ENCODE measurements around the gene CPEB4. TPM values are rescaled to one million over a fixed set of nuclear protein-coding genes. Genes with fewer than 3 reads are reported as not detected.

CPEB4 gene
- total RNA-seq, 2 donors from 2014 or later = 13.3 to 15.6 TPM

- H3K4me3 Mint-ChIP-seq = no peak overlapping the region
- no peak for ATAC-seq (replicated peaks)
- H3K9me3 Mint-ChIP-seq = no peaks in the 10 kb centered on the region
- H3K27ac Mint-ChIP-seq = peak overlapping the region; percentile 11
- no peaks in the 10 kb centered on the region for H3K36me3 Mint-ChIP-seq (ENCODE audit: low read depth)
- peaks cover 9% of the 10 kb centered on the region for H3K27me3 Mint-ChIP-seq
- peaks cover 9% of the 10 kb centered on the region for H3K4me1 Mint-ChIP-seq
These were observed 32.8 kb upstream of the CPEB4 start for GRCh38 chr5:173855162-173855994.

- Mint-ChIP-seq H3K9me3 (no peaks in the 10 kb centered on the region), H3K4me3 (no peak overlapping the region), H3K27me3 (peaks cover 8% of the 10 kb centered on the region), H3K27ac (peak overlapping the region; percentile 11), H3K4me1 (peaks cover 9% of the 10 kb centered on the region), H3K36me3 (ENCODE audit: low read depth) (no peaks in the 10 kb centered on the region)
- ATAC-seq (replicated peaks) = no peak
These were observed 32.0 kb upstream of the CPEB4 start for GRCh38 chr5:173855995-173856656.

- no peaks in the 10 kb centered on the region for H3K9me3 Mint-ChIP-seq
- no peak for ATAC-seq (replicated peaks)
- no peak overlapping the region for H3K27ac Mint-ChIP-seq
- no peaks in the 10 kb centered on the region for H3K36me3 Mint-ChIP-seq (ENCODE audit: low read depth)
- peaks cover 3% of the 10 kb centered on the region for H3K27me3 Mint-ChIP-seq
- H3K4me3 Mint-ChIP-seq = no peak overlapping the region
- H3K4me1 Mint-ChIP-seq = peaks cover 9% of the 10 kb centered on the region
These were observed 30.9 kb upstream of the CPEB4 start for GRCh38 chr5:173857234-173857633.

- Mint-ChIP-seq H3K27ac (no peak overlapping the region), H3K27me3 (peaks cover 3% of the 10 kb centered on the region), H3K9me3 (no peaks in the 10 kb centered on the region), H3K4me1 (peaks cover 9% of the 10 kb centered on the region), H3K36me3 (ENCODE audit: low read depth) (no peaks in the 10 kb centered on the region), H3K4me3 (no peak overlapping the region)
- ATAC-seq (replicated peaks) = no peak
These were observed 30.0 kb upstream of the CPEB4 start for GRCh38 chr5:173858021-173858669.

- no peak for ATAC-seq (replicated peaks)
These were observed 29.3 kb upstream of the CPEB4 start for GRCh38 chr5:173858670-173859407.

GRCh38 chr5:173859408-173860159 lies 28.6 kb upstream of the CPEB4 start:
- H3K36me3 Mint-ChIP-seq (ENCODE audit: low read depth) = no peaks in the 10 kb centered on the region
- H3K9me3 Mint-ChIP-seq = no peaks in the 10 kb centered on the region
- no peak overlapping the region for H3K27ac Mint-ChIP-seq
- no peaks in the 10 kb centered on the region for H3K27me3 Mint-ChIP-seq
- no peak overlapping the region for H3K4me3 Mint-ChIP-seq
- H3K4me1 Mint-ChIP-seq = peaks cover 5% of the 10 kb centered on the region
- ATAC-seq (replicated peaks) = no peak

More at GRCh38 chr5:173858670-173859407, 29.3 kb upstream of the CPEB4 start:
- Mint-ChIP-seq H3K4me1 (peaks cover 5% of the 10 kb centered on the region), H3K4me3 (no peak overlapping the region), H3K27ac (no peak overlapping the region), H3K9me3 (no peaks in the 10 kb centered on the region), H3K27me3 (no peaks in the 10 kb centered on the region), H3K36me3 (ENCODE audit: low read depth) (no peaks in the 10 kb centered on the region)

GRCh38 chr5:173862047-173862477 lies 26.1 kb upstream of the CPEB4 start:
- no peak for ATAC-seq (replicated peaks)
- no peak overlapping the region for H3K4me3 Mint-ChIP-seq
- H3K4me1 Mint-ChIP-seq = no peaks in the 10 kb centered on the region
- H3K9me3 Mint-ChIP-seq = no peaks in the 10 kb centered on the region
- H3K27ac Mint-ChIP-seq = no peak overlapping the region
- H3K36me3 Mint-ChIP-seq (ENCODE audit: low read depth) = no peaks in the 10 kb centered on the region
- no peaks in the 10 kb centered on the region for H3K27me3 Mint-ChIP-seq

- no peak for ATAC-seq (replicated peaks)
These were observed 24.8 kb upstream of the CPEB4 start for GRCh38 chr5:173863359-173863758.

GRCh38 chr5:173864126-173865050 lies 23.8 kb upstream of the CPEB4 start:
- peaks cover 2% of the 10 kb centered on the region for H3K27me3 Mint-ChIP-seq
- no peak for ATAC-seq (replicated peaks)
- H3K4me1 Mint-ChIP-seq = no peaks in the 10 kb centered on the region
- H3K9me3 Mint-ChIP-seq = no peaks in the 10 kb centered on the region
- no peaks in the 10 kb centered on the region for H3K36me3 Mint-ChIP-seq (ENCODE audit: low read depth)
- no peak overlapping the region for H3K27ac Mint-ChIP-seq
- H3K4me3 Mint-ChIP-seq = no peak overlapping the region

More at GRCh38 chr5:173863359-173863758, 24.8 kb upstream of the CPEB4 start:
- Mint-ChIP-seq H3K27me3 (no peaks in the 10 kb centered on the region), H3K4me3 (no peak overlapping the region), H3K27ac (no peak overlapping the region), H3K36me3 (ENCODE audit: low read depth) (no peaks in the 10 kb centered on the region), H3K9me3 (no peaks in the 10 kb centered on the region), H3K4me1 (no peaks in the 10 kb centered on the region)

GRCh38 chr5:173866243-173866857 lies 21.8 kb upstream of the CPEB4 start:
- no peaks in the 10 kb centered on the region for H3K4me1 Mint-ChIP-seq
- no peak overlapping the region for H3K27ac Mint-ChIP-seq
- no peaks in the 10 kb centered on the region for H3K36me3 Mint-ChIP-seq (ENCODE audit: low read depth)
- no peak for ATAC-seq (replicated peaks)
- no peaks in the 10 kb centered on the region for H3K9me3 Mint-ChIP-seq
- H3K27me3 Mint-ChIP-seq = peaks cover 2% of the 10 kb centered on the region
- H3K4me3 Mint-ChIP-seq = no peak overlapping the region

GRCh38 chr5:173866858-173867679 lies 21.1 kb upstream of the CPEB4 start:
- ATAC-seq (replicated peaks) = no peak
- Mint-ChIP-seq H3K36me3 (ENCODE audit: low read depth) (no peaks in the 10 kb centered on the region), H3K27me3 (peaks cover 2% of the 10 kb centered on the region), H3K9me3 (no peaks in the 10 kb centered on the region), H3K4me1 (no peaks in the 10 kb centered on the region), H3K27ac (no peak overlapping the region), H3K4me3 (no peak overlapping the region)
